Loucy (cell line): ENCODE data around the gene SFPQ.

Source experiments
- H2AFZ ChIP-seq: fragments of 200-600 bp; sonication (generic); 2 replicates; pipeline ENCODE4 v1.6.0; 2016; ENCODE audit warnings: antibody characterized with exemption, mild to moderate bottlenecking, low read length, moderate library complexity
- H3F3A ChIP-seq: fragments of 200-600 bp; 2 replicates; pipeline ENCODE4 v1.6.0; 2016; ENCODE audit warnings: antibody characterized with exemption, low read depth, mild to moderate bottlenecking
- H3K27me3 ChIP-seq: fragments of 200-600 bp; sonication (generic); 2 replicates; pipeline ENCODE4 v1.6.1; 2014; ENCODE audit warnings: low read length, mild to moderate bottlenecking; ENCODE audit not compliant: insufficient read depth, poor library complexity, severe bottlenecking
- H3K36me3 ChIP-seq: fragments of 200-600 bp; sonication (generic); 2 replicates; pipeline ENCODE4 v1.6.1; 2016; ENCODE audit warnings: low read length; ENCODE audit not compliant: insufficient read depth
- H3K4me1 ChIP-seq: fragments of 200-600 bp; sonication (generic); 2 replicates; pipeline ENCODE4 v1.5.1; 2014; ENCODE audit warnings: low read length, mild to moderate bottlenecking; ENCODE audit not compliant: insufficient read depth, poor library complexity, severe bottlenecking
- H3K4me2 ChIP-seq: fragments of 200-600 bp; sonication (generic); 2 replicates; pipeline ENCODE4 v1.6.0; 2014; ENCODE audit warnings: antibody characterized with exemption, low read length, low read depth, mild to moderate bottlenecking; ENCODE audit not compliant: poor library complexity, severe bottlenecking
- H3K4me3 ChIP-seq: fragments of 200-600 bp; sonication (generic); 2 replicates; pipeline ENCODE4 v1.5.1; 2014; ENCODE audit warnings: low read length, mild to moderate bottlenecking, mixed read lengths; ENCODE audit not compliant: poor library complexity, severe bottlenecking
- H3K79me2 ChIP-seq: fragments of 200-600 bp; sonication (generic); 2 replicates; pipeline ENCODE4 v1.6.1; 2014; ENCODE audit warnings: low read length; ENCODE audit not compliant: insufficient read depth
- H3K9ac ChIP-seq: fragments of 200-600 bp; sonication (generic); 2 replicates; pipeline ENCODE4 v1.6.0; 2014; ENCODE audit warnings: mild to moderate bottlenecking, low read depth, low read length, moderate library complexity; ENCODE audit not compliant: poor library complexity, severe bottlenecking
- H3K9me2 ChIP-seq: fragments of 200-600 bp; sonication (generic); replicated peaks from 2 replicates; pipeline ENCODE4 v1.6.1; 2016; ENCODE audit warnings: low read depth, low read length, mixed read lengths
- H3K9me3 ChIP-seq: fragments of 200-600 bp; sonication (generic); 2 replicates; pipeline ENCODE4 v1.6.1; 2014; ENCODE audit warnings: mild to moderate bottlenecking, antibody characterized with exemption, low read length, low read depth; ENCODE audit not compliant: insufficient read depth
- H4K20me1 ChIP-seq: fragments of 200-600 bp; sonication (generic); 2 replicates; pipeline ENCODE4 v1.6.0; 2014; ENCODE audit warnings: antibody characterized with exemption, low read length, mild to moderate bottlenecking; ENCODE audit not compliant: insufficient read depth, poor library complexity, severe bottlenecking
- CTCF ChIP-seq: fragments of 200-600 bp; sonication (generic); conservative IDR thresholded peaks from 2 replicates; pipeline ENCODE4 v1.5.1; 2014; ENCODE audit warnings: mild to moderate bottlenecking, antibody characterized with exemption, low read length
- EZH2phosphoT487 ChIP-seq: fragments of 200-600 bp; IDR thresholded peaks from 2 replicates; pipeline ENCODE4 v1.6.1; 2018; ENCODE audit warnings: antibody characterized with exemption, mild to moderate bottlenecking, moderate library complexity, borderline replicate concordance

Gene SFPQ

GRCh38 chr1:35177237-35177786 is 15.6 kb downstream of the SFPQ start:
- Histone ChIP-seq H4K20me1 (peaks cover 80% of the 10 kb centered on the region), H3K36me3 (peaks cover 76% of the 10 kb centered on the region), H3F3A (peaks cover 40% of the 10 kb centered on the region), H3K4me3 (no peak overlapping the region), H3K4me1 (peaks cover 39% of the 10 kb centered on the region), H3K9ac (no peak overlapping the region), H3K27me3 (no peaks in the 10 kb centered on the region), H2AFZ (no peak overlapping the region), H3K79me2 (peaks cover 54% of the 10 kb centered on the region), H3K9me2 (no peaks in the 10 kb centered on the region), H3K9me3 (no peaks in the 10 kb centered on the region), H3K4me2 (no peak overlapping the region)
- TF ChIP-seq EZH2phosphoT487 = no peak
- no peak for TF ChIP-seq CTCF

- no peak for TF ChIP-seq EZH2phosphoT487
- no peak for TF ChIP-seq CTCF
- H3F3A ChIP-seq = peaks cover 40% of the 10 kb centered on the region
- H3K4me3 ChIP-seq = no peak overlapping the region
- peaks cover 63% of the 10 kb centered on the region for H4K20me1 ChIP-seq
- no peak overlapping the region for H3K9ac ChIP-seq
- H3K79me2 ChIP-seq = peaks cover 37% of the 10 kb centered on the region
- H3K9me2 ChIP-seq = no peaks in the 10 kb centered on the region
- H3K36me3 ChIP-seq = peaks cover 59% of the 10 kb centered on the region
- H3K9me3 ChIP-seq = no peaks in the 10 kb centered on the region
- H2AFZ ChIP-seq = no peak overlapping the region
- peaks cover 22% of the 10 kb centered on the region for H3K4me1 ChIP-seq
- H3K4me2 ChIP-seq = no peak overlapping the region
- H3K27me3 ChIP-seq = no peaks in the 10 kb centered on the region
These were observed 17.3 kb downstream of the SFPQ start for GRCh38 chr1:35175602-35176001.

GRCh38 chr1:35175098-35175576 is 17.8 kb downstream of the SFPQ start:
- TF ChIP-seq EZH2phosphoT487 (no peak), CTCF (no peak)
- H3K79me2 ChIP-seq = peaks cover 33% of the 10 kb centered on the region
- no peak overlapping the region for H3K9ac ChIP-seq
- H3K27me3 ChIP-seq = no peaks in the 10 kb centered on the region
- no peaks in the 10 kb centered on the region for H3K9me2 ChIP-seq
- no peak overlapping the region for H3K4me3 ChIP-seq
- H3F3A ChIP-seq = peaks cover 40% of the 10 kb centered on the region
- H3K4me2 ChIP-seq = no peak overlapping the region
- peaks cover 18% of the 10 kb centered on the region for H3K4me1 ChIP-seq
- H3K9me3 ChIP-seq = no peaks in the 10 kb centered on the region
- H2AFZ ChIP-seq = no peak overlapping the region
- peaks cover 54% of the 10 kb centered on the region for H3K36me3 ChIP-seq
- H4K20me1 ChIP-seq = peaks cover 58% of the 10 kb centered on the region
